HL-60/S4 treated with phorbol 12-myristate 13-acetate at 8.2 ng/mL for 4 days and 3 days (cell line): ENCODE results near the gene DLGAP4.
"Not testable (repeated sequence)": the region's sequence is repeated elsewhere in the genome, so short reads cannot be mapped to it uniquely, and the experiment has no call there.

Experiments
- in situ Hi-C: fragments of 300-500 bp; cut with MboI; formaldehyde crosslinking; loops from 2 replicates; pipeline ENCODE4 v1.15.0; 2022; ENCODE audit warnings: low sequenced_read_pairs

The DLGAP4 gene

DNA sequence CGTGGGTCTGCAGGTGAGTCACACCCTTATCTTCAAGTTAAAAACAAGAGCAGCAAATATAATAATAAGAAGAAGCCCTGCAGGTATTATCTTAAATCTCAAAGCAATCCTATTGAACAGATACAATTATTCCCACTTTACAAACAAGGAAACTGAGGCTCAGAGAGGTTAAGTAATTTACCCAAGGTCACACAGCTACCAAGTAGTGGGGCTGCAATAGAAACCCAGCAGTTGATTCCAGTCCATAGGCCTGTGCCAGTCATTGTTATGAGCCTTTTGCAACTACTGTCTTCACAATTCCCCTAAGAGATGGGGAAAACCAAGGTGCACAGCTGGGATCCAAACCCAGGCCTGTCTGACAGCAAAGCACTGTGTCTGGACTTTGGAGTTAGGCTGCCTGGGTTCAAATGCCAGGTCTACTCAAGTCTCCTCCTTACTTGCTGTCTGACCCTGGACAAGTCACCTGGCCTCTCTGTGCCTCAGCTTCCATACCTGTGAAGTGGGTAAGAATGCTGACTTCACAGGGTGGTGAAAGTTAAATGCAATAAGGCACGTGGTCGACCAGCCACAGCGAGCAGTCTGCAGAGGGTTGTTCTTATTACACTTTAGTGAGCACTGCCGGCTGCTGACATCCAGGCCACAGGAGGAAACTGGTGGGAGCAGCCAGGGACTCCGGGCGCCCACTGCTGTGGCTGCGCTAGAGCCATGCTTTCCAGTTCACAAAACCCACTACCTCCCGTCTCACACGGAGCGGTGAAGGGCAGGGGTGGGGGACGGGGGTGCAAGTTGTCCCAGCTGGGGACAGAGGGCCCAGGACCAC is 241.3 kb downstream of the DLGAP4 start:
- in situ Hi-C loops, result no loop called here

DNA sequence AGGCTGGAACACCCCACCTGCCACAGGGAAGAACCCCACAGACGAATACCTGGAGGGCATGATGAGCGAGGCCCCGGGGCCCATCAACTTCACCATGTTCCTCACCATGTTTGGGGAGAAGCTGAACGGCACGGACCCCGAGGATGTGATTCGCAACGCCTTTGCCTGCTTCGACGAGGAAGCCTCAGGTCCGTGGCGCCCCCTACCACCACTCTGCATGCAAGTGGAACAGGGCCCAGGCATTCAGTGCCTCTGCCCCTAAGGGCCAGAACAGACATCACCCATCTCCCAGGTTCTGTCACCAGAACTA is 241.8 kb downstream of the DLGAP4 start:
- in situ Hi-C loops, result no loop called here

DNA sequence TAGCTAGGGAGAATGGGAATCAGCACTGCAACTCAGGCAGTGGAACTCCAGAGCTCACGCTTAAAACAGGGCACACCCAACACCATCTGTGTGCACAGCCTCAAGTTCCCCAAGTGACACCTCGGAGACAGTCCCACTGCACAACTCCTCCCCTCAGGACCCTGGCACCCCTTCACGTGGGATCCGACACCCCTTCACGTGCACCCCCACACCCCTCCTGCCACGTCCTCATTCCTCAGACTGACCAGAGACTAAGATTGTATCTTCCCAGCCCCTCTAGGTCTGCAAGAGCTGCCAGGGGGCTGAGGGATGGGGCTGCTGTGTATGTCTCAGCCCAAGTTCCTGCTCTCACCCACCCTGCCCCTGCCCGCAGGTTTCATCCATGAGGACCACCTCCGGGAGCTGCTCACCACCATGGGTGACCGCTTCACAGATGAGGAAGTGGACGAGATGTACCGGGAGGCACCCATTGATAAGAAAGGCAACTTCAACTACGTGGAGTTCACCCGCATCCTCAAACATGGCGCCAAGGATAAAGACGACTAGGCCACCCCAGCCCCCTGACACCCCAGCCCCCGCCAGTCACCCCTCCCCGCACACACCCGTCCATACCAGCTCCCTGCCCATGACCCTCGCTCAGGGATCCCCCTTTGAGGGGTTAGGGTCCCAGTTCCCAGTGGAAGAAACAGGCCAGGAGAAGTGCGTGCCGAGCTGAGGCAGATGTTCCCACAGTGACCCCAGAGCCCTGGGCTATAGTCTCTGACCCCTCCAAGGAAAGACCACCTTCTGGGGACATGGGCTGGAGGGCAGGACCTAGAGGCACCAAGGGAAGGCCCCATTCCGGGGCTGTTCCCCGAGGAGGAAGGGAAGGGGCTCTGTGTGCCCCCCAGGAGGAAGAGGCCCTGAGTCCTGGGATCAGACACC is 242.8 kb downstream of the DLGAP4 start:
- in situ Hi-C loops, result no loop called here

DNA sequence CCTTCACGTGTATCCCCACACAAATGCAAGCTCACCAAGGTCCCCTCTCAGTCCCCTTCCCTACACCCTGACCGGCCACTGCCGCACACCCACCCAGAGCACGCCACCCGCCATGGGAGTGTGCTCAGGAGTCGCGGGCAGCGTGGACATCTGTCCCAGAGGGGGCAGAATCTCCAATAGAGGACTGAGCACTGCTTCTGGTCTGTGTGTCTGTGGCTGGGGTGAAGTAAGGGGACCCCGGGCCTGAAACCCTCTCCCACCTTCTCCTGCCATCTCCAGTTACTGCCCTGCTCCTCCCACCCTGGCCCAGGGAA is 243.4 kb downstream of the DLGAP4 start:
- in situ Hi-C loops, result no loop called here

DNA sequence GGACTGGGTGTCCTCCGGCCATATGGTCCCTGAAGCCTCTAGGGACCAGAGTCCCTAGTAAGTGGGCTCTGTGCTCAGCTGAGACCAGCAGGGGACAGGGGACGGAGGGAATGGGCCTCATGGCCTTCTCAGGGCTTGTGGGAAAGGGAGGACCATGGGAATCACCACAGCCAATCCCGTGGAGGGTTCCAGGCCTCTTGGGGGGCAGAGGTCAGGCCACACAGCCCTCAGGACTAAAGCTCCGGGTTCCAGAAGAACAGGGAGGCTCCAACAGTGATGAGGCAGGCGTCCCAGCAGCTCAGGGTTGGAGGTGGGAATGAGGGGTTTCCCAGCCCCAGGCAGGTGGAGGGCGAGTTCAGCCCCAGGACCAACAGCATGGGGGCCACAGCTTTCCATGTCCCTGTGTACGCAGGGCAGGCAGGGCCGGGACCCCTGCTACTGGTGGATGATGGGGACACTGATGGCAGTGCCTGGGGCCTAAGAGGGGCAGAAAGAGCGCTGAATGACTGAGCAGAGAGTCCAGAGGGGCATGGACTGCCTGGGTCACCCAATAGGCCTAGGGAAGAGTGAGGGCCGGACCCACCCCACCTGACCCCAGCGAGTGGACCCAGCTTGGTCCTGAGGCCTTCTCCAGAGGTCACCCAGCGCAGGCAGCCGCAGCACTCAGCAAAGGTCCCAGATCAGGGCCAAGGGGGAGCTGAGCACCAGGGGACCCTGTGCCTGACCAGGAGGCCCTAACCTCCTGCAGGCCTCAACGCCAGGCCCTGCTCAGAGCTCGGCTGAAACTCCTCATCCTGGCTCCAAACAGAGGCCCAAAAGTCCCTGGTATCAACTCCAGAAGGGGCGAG is 244.0 kb downstream of the DLGAP4 start:
- in situ Hi-C loops, result no loop called here

DNA sequence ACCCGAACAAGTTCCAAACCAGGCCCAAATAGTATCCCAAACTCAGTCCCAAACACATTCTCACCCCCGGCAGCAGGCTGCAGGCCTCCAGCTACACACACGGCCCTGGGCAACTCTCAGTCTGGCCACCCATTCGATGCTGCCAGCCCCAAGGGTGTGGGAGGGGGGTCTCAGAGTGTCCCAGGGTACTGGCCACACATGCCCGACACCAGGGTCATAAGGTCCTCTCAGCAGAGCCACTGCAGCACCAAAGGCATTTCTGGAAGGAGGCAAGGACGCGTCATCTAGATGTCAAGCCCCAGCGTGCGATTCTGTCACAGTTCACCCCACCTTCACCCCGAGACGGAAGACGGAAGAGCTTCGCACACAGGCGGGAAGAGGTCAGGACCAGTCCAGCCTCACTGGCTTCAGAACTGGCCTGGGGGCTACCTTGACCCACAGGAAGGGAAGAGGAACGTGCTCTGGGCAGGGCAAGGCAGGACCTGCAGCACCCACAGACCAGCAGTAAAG is 244.7 kb downstream of the DLGAP4 start:
- in situ Hi-C loops, result no loop called here

DNA sequence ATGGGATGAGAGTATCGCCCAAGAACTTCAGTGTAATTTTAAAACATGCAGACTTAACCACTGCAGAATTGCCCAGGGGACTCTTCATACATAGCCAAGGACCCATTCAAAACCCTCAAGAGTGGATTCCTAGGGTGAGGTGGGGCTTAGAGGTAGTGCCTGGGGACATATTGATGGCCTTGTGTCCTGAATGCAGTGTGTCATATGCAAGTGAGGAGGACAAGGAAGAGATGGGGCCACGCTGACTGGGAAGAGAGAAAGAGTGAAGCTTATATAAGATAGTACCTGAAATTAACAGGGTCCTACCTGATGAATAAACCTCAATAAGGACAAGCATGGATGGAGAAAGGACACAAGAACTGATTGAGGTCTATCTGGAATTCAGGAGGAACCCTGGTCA is 249.1 kb downstream of the DLGAP4 start:
- in situ Hi-C loops, result no loop called here

DNA sequence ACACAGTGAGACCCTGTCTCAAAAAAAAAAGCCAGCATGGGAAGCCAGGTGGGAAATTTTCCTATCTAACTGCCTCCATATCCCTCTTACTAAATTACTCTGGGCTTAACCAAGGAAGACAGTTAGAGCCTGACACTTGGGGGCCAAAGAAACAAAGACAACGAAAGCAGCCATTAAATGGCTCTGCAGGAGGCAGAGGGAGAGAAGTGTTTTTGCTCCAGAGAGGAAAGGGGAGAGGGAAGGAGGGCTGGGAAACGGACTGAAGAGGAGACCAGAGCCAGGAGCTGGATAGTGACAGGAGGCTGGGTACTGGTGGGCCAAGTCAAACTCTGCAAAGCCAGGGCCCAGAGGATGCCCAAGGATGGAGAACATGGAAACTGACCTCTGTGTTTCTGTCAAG is 256.6 kb downstream of the DLGAP4 start:
- in situ Hi-C loops, result no loop called here

DNA sequence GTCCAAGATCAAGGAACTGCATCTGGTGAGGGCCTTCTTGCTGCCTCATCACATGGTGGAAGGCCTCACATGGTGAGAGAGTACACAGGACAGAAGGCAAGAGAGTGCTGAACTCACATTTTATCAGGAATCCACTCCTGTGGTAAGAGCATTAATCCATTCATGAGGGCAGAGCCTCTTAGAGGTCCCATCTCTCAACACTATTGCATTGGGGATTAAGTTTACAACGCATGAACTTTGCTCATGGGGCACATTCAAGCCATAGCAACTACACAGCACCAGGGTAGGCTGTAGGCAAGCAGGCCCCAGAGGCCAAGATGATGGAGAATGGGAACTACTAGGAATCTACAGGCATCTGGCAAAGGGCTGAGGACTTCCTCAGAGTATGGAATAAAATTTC is 257.2 kb downstream of the DLGAP4 start:
- in situ Hi-C loops, result no loop called here

DNA sequence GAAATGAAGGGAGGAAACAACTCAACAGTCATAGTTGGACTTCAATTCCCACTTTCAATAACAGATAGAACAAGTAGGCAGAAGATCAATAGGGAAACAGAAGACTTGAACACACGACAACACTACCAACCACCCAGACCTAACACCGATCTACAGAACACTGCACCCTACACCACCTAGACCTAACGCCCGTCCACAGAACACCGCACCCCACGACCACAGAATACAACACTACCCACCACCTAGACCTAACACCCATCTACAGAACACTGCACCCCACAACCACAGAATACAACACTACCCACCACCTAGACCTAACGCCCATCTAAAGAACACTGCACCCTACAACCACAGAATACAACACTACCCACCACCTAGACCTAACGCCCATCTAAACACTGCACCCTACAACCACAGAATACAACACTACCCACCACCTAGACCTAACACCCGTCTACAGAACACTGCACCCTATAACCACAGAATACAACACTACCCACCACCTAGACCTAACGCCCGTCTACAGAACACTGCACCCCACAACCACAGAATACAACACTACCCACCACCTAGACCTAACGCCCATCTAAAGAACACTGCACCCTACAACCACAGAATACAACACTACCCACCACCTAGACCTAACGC is 258.1 kb downstream of the DLGAP4 start:
- in situ Hi-C loops, result not testable (repeated sequence)

DNA sequence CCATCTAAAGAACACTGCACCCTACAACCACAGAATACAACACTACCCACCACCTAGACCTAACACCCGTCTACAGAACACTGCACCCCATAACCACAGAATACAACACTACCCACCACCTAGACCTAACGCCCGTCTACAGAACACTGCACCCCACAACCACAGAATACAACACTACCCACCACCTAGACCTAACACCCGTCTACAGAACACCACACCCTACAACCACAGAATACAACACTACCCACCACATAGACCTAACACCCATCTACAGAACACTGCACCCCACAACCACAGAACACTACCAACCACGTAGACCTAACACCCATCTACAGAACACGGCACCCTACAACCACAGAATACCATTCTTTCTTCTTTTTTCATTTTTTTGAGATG is 258.6 kb downstream of the DLGAP4 start:
- in situ Hi-C loops, result not testable (repeated sequence)

DNA sequence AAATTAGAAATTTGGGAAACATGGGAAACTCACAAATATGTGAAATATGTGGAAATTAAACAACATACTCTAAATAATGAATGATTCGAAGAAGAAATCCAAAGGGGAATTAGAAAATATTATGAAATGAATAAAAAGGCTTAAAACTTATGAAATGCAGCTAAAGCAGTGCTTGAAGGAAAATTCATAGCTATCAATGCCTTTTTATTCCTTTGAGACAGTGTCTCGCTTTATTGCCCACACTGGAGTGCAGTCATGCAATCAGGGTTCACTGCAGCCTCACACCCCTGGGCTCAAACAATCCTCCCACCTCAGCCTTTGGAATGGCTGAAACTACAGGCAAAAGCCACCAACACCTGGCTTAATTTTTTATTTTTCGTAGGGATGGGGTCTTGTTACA is 259.4 kb downstream of the DLGAP4 start:
- in situ Hi-C loops, result no loop called here

DNA sequence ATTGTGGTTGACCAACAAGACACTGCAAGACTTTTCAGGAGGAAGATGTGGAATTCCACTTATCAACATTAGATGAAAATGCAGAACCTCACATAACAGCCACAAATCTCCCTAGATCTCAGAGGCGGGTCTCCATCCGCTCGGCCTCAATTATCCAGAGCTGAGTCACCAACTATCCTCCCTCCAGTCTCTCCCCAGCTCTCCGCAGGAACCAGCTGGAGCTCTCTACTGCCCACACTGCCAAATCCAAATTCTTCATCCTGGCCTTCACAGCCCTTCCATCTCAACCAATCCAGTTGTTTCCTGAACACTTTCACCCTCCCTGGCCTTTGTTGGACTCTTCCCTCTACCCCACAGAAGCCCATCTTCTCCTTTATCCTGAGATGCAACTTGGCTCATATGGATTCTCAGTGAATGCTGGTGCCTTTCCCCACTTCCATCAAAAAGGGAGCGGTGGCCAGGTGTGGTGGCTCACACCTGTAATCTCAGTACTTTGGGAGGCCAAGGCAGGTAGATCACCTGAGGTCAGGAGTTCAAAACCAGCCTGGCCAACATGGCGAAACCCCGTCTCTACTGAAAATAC is 263.8 kb downstream of the DLGAP4 start:
- in situ Hi-C loops, result no loop called here

DNA sequence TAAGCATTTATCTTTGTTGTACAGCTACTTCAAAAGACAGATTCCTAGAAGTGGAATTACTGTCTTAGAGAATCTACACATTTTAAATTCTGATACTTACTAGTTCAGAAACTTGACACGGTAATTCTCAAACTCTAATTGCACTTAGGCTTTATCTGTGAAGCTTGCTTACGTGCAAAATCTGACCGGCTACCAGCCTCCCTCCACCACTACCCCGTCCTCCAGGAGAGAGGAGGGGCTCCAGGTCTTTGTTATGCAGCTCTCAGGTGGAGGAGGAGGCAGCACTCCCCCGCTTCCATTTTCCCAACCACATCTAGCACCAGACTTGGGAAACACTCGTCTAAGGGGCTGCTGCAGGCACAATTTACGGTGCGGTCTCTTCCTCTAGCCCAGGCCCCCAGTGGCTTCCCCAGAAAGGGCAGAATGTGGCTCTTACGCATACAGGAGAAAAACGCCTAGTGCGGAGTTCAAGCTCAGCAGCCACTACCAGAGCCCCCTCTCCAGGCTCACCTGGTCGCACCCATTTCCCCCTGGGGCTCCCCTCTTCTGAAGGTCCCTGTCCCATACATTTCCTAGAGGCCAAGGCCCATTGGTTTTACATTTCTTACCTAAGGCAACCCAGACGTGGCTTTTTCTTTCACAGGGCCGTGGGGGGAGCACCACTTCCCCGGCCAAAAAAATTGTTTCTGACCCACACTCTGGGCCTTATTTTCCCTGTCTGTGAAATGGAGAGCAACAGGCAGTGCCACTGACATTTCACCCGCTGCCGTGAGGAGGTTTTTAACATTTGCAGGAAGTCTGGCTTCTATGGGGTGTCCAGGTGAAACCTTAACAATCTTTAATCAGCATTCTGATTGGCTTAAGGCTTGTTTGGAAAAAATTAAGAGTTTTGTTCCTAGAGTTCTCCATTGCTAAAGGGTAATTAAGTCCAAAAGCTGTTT is 265.7 kb downstream of the DLGAP4 start:
- in situ Hi-C loops, result no loop called here

DNA sequence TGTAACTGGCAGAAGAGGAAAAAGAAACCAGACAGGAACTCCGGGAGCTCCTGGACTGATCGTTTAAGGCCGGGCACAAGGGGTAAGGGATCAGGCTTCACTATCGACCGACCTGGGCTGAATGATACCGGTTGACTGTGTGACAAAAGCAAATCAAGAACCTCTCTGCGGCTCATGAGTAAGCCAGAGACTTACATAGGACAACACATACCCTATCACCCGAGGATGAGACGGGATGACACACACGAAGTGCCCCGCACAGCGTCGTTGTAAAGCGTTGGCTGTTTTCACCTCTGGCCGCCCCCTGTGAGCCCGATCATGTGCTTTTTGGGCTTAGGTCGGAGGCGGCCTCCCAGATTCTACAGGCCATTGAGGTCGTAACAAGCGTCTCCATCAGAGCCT is 266.6 kb downstream of the DLGAP4 start:
- in situ Hi-C loops, result no loop called here

DNA sequence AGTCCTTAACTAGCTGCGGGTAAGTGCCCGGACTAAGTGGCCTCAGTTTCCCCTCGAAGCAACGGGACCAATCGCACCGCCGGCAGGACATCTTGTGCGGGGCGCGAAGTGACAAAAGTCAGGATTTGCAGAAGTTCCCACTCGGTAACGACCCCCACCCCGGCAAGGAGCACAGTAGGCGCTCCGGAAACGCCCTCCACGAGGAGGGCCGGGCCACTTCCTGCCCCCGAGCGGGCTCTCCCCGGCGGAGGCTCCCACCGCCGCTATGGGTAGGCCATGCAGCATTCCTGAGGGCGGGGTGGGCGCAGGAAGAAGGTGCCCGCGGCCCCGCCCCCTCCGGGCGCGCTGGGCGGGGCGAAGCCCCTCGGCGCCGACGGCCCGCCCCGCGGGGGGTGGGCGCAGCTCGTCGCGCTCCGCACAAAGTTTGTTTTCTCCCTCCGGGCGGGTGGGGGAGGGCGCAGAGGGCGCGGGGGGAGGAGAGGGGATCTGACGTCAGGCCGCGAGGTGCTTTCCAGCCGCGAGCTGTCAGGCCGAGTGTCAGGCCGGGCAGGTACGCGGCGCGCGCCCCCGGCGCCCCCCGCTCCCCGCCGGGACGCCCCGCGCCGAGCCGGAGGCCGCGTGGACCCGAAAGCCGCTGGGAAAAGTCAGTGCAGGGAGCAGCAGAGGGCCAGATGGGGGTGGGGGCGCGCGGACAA is 267.1 kb downstream of the DLGAP4 start, which contains the start of gene TGIF2:
Gene TGIF2, plus strand, starts transcription at position 495 of the 695 bp plus-strand sequence. CDS start 5,178 bp downstream, outside the sequence.
- in situ Hi-C loops, result no loop called here

DNA sequence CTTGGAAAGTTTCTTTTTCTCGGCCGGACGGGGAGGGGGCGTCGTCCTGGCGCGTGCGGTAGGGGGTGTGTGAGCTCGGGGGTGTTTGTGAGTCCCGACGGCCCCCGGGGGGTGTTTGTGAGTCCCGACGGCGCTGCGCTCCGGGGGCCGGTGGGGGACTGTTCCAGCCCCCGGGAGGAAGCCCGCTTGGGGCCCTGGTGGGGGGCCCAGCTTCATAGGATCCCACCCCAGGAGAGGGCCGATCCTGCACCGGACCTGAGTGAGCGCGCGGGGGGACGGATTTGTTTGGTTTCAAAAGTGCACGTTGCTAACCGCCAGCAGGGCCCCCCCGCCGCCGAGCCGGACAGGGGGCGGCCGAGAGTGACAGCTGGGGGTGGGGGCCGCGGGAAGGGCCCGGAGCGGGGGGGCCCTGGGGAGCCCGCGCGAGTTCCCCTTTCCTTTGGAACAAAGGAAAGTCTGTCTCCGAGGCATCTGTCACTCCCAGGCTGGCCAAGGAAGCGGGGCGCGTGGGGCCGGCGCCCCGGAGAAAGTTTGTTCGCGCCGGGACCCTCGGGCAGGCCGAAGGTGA is 267.7 kb downstream of the DLGAP4 start:
- in situ Hi-C loops, result no loop called here
